K562 (cell line): ENCODE results near the gene GJA9.

ENCODE experiments used
- CBX2 ChIP-seq: fragments of 200-600 bp; sonication (generic); IDR thresholded peaks from one replicate; pipeline ENCODE4 v1.6.1; 2012; ENCODE audit warnings: mild to moderate bottlenecking, low read length, inconsistent platforms; ENCODE audit not compliant: insufficient read depth, poor library complexity, severe bottlenecking
- ELF4 ChIP-seq: fragments of 450-650 bp; formaldehyde crosslinking; IDR thresholded peaks from 2 replicates; pipeline ENCODE4 v1.4.0; 2022; ENCODE audit warnings: missing genetic modification characterization
- KLF16 ChIP-seq: IDR thresholded peaks from 2 replicates; pipeline ENCODE4 v1.6.1; 2016; ENCODE audit warnings: antibody characterized with exemption
- MAFK ChIP-seq: IDR thresholded peaks from 2 replicates; pipeline ENCODE4 v1.6.1; 2011; ENCODE audit warnings: low read length, improper control_type of control experiment
- ZKSCAN8 ChIP-seq: fragments of 200-800 bp; sonication (Bioruptor generic); IDR thresholded peaks from 2 replicates; pipeline ENCODE4 v1.6.1; 2016; ENCODE audit warnings: missing genetic modification characterization, missing compliant biosample characterization
- TF ChIP-seq, protein P1 (sequence below): IDR thresholded peaks from 2 replicates; pipeline ENCODE4 v1.6.1; 2012; ENCODE audit warnings: low read depth, low read length, improper control_type of control experiment, borderline replicate concordance
- TF ChIP-seq, protein P2 (sequence below): sonication (generic); formaldehyde crosslinking; IDR thresholded peaks from 2 replicates; pipeline ENCODE4 v1.8.1; 2022; ENCODE audit warnings: missing genetic modification reagents

GRCh38 chr1:38833146-38833545 lies 48.2 kb downstream of the GJA9 start:
- TF ChIP-seq MAFK (no peak), ELF4 (CRISPR knock-in tag) (no peak), CBX2 (no peak), ZKSCAN8 (no peak), KLF16 (no peak)
- TF ChIP-seq, protein P1, sequence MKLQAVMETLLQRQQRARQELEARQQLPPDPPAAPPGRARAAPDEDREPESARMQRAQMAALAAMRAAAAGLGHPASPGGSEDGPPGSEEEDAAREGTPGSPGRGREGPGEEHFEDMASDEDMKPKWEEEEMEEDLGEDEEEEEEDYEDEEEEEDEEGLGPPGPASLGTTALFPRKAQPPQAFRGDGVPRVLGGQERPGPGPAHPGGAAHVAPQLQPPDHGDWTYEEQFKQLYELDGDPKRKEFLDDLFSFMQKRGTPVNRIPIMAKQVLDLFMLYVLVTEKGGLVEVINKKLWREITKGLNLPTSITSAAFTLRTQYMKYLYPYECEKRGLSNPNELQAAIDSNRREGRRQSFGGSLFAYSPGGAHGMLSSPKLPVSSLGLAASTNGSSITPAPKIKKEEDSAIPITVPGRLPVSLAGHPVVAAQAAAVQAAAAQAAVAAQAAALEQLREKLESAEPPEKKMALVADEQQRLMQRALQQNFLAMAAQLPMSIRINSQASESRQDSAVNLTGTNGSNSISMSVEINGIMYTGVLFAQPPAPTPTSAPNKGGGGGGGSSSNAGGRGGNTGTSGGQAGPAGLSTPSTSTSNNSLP = no peak
- TF ChIP-seq, protein P2, sequence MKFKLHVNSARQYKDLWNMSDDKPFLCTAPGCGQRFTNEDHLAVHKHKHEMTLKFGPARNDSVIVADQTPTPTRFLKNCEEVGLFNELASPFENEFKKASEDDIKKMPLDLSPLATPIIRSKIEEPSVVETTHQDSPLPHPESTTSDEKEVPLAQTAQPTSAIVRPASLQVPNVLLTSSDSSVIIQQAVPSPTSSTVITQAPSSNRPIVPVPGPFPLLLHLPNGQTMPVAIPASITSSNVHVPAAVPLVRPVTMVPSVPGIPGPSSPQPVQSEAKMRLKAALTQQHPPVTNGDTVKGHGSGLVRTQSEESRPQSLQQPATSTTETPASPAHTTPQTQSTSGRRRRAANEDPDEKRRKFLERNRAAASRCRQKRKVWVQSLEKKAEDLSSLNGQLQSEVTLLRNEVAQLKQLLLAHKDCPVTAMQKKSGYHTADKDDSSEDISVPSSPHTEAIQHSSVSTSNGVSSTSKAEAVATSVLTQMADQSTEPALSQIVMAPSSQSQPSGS = no peak
